HG02571 (cell line): ENCODE data around the gene TCF12.
"Not testable (repeated sequence)": the region's sequence is repeated elsewhere in the genome, so short reads cannot be mapped to it uniquely, and the experiment has no call there.

Experiments
- ATAC-seq: cut with Tn5 transposase; IDR thresholded peaks from one replicate; pipeline ENCODE4 v1.9.1; 2021; ENCODE audit warnings: mild to moderate bottlenecking, moderate library complexity; ENCODE audit not compliant: unreplicated experiment

Gene TCF12

DNA sequence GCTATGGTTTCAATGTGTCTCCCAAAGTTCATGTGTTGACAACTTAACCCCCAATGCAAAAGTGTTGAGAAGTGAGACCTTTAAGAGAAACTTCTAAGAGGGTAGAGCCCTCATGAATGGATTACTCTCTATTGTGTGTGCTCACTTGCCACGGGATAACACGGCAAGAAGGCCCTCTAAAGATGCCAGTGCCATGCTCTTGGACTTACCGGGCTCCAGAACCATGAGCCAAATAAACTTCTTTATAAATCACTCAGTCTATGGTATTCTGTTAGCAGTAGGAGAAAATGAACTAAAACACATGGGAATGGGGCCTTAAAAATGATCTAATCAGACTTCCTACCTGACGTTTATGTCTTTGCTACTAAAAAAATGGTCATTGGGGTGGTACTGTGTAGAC is 2.6 kb upstream of the TCF12 start:
- ATAC-seq = no peak

DNA sequence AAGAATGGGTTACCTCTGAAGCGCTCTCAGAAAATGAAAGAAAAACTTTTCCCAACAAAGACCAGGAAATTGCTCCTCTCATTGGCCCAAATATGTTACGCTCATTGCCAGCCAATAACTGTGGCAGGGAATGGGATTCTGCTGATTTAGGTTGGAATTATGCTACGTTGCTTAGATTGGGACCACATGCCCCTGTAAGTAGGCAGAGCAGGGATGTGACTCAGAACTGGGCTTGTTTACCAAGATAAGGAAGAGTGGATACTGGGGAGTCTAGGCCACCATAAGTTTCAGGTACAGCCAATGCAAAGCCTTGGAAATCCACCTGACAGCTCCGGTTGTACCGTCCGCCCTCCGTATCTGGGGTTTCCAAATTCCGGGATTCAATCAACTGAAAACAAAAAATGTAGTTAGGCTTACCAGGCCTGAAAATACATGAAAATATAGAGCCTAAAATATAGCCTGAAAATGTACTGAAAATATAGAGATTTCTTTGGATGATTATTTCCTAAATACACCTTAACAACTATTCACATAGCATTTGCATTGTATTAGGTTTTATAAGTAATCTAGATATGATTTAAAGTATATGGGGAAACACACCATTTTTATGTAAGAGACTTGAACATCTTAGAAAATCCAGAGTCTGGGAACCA is 1.5 kb upstream of the TCF12 start:
- ATAC-seq = no peak

DNA sequence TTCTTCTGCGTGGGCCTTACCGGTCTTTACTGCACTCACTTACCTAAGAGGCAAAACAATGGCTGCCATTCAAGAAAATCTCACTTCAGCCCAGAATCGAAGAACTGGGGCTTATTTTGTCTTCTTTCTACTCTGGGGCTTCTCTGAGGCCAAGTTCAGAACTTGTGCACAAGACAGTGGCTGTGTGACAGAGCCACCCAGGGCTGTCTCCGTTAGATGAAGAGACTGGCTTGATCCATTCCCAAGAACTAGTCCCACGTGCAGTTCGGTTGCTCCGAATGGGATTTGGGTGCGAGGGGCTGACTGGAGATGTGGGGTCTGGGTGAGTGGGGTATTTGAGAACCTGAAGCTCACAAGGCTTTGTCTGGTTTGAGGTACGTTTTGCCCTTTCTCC is 795 bp upstream of the TCF12 start:
- no peak for ATAC-seq

DNA sequence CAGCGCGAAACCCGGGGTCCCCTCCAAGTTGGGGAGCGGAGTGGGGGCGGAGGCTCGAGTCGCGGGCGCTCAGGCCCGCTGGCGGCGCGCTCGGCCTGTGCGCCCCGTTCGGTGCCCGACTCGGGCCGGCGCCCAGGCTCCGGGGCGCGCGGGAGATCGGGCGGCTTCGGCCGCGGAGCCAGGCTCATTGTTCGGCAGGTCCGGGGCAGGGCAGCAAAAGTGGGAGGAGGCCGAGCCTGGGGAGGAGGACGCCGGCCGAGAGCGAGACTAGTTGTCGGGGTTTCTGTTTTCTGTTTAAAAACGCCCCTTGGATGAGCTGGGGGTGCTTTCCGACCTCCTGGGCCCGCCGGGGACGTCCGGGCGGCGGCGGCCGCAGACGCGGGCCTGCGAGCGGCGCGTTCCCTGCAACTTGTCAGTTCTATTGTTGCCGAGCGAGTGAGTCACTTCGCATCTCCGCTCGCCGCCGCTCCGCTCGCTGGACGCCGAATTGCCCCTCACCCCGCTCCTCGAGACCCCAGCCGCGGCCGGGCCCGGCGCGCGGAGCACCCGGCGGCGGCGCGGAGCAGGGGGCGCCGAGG is 676 bp downstream of the TCF12 start:
- peak; percentile 38 for ATAC-seq

DNA sequence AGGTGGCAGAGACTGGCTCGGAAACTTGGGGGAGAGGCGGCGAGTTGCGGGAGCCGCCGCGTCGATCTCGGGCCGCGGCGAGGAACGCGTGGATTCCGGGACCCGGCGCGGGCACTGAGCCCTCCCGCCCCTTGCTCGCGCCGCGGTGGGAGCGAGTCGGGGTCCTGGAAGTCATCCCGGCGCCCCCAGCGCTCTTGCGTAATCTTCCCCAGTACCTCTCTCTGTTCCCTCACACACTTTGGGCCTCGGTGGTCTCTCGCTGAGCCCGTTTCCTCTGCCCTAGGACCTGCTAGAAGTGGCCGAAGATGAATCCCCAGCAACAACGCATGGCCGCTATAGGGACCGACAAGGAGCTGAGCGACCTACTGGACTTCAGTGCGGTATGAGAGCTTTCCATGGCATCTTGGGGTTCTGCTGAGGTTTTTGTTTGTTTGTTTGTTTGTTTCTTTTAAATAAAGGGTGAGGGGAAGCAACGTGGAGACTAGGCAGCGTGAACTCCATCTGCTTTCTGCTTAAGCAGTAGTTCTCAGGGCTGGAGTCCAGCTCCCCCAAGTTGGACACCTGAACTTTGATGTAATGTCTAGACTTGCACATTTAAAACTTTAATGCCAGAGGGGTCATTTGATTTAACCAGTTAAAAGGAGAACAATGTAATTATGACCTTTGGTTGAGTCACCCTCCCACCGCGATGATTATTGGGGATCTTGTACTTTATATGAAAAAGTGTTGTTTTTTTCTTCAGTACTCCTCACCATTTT is 1.3 kb downstream of the TCF12 start:
- ATAC-seq = no peak

DNA sequence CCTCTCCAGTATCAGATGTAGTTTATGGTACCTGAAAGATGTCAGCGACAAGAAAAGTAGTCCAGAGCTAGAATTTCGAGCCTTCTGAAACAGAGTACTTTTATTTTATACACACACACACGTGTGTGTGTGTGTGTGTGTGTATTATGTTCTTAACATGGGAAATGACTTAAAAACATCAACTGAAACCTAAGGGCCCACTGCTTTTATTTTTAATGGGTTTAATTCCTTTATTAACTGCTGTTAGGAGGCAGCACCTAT is 1.9 kb downstream of the TCF12 start:
- no peak for ATAC-seq

DNA sequence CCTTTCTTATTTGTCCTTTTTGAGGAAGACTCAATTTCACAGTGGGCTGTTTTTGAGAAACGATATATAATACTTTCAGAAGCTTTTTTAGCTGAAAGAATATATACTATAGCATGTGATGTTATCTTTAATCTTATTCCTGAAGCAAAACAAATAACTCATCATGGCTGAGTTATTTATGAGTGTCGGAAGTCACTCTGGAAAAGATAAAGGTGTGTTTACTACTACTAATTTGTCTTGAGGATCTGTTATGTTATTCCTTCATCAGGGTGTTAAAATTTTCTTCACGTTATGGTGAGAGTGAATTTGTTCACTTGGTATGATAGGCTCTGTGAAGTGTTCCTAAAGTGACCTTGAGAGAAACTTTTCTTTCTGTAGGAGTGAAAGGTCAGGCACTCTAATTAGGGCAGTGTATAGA is 4.7 kb downstream of the TCF12 start:
- no peak for ATAC-seq

DNA sequence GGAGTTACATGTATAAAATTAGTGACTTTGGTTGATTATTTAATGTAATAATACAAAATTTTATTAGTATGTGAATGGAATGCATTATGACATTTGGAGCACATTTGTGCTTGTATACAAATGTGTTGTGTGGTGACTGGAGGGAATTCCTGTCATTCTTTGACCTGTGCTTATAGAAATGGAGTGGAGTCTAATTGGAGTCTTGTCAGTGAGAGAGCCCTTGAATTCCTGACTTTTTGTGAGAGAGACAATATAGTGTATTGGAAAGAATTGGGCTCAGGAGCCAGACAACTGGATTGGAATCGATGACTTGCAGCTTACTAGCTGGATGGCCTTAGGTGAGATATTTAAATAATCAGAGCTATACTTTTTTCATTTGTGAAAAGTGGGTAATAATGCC is 9.4 kb downstream of the TCF12 start:
- ATAC-seq = no peak

DNA sequence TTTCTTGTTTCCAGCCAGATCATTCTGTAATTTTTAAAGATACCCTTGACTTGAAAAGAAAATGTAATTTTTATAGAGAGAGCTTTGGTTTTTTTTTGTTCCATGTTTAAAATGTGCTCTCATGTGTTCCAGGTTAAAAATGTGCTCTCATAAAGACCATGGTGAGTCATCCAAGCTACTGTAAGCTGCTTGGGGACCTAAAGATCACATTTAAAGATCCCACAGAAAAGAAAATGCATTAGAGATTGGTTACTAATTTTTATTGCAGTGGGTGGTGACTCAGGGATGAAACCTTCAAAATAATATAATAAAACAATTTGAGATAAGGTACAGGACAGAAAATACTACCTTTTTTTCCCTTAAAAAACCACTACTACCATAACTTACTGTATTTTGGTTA is 11.0 kb downstream of the TCF12 start:
- ATAC-seq = no peak

DNA sequence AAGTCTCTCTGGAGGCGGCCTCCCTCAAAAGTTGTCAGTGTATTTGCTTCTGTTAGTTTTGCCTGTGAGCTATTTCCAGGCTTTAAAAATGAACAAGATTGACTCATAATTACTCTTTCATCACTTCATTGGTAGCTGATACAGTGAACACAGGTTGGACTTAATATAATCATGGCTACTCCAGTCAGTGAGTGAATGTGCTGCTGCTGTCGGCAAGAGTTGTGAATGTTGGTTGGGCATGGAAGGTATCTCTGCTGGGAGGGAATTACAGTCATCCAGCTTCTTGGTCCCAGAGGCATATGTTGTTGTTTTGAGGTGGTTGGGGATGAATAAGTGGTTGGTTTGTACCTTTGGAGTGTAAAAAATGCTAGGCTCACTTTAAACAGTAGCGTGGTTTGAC is 11.5 kb downstream of the TCF12 start:
- no peak for ATAC-seq

DNA sequence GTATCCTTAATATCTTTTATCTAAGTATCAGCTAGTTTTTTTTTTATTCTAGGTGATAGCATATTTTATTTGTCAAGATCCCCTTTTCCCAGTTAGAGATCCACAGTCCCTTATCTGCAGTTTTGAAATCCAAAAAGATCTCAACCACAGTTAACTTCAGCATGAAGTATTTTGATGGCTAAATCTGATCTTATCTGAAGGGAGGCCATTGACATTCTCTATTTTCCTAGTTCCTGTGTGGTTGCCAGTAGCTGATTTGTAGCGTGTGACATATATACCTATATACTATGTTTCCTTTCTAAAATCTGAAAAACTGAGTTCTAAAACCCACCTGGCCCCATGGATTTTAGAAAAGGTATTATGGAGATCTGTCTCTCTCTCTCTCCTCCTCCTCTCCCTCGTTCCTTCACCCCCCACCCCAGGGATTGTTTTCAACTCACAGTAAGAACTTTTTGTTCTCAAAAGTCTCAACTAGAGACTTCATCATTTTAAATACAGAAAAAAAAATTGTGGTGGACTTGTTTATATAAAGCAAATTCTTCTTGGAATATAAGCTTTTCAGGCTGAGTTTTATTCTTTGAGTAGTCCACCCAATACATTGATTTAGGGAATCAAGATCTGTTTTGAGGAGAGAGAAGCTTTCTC is 12.3 kb downstream of the TCF12 start:
- ATAC-seq = no peak

DNA sequence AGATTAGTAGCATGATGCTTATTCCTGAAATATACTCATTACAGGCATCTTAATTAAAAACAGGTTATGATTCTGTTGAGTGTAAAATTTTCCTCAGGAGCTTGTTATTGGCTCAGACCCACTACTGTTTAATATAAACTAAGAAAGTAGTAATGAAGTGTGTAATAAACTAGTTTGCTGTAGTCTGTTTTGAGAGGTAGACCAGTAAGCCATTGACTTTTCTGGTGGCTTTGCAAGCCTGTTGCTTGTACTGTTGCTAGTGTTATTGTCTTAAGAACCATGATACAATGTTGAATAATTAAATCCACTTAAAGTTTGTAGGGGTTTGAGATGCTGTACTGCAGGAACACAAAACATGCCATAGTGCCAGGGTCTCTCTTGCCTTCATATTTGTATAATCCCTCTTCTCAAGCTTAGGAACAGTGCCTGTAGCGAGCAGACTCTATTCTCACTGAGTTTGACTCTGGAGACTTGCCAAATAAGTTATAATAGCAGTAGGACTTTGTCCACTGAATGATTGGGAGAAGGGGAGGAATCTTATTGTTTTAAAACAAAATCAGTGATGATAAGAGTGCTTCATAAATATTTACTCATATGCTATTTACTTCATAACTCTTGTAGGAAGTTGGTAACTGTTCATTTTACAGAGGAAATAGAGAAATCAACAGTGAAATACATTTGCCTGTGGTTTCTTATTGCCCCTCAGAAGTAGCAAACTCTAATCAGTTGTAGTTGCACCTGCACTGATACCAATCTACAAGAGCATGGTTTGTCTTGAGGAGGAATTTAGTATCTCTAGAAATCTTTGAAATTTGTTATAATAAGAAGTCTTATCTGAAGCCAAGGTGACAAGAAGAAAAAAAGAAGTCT is 13.4 kb downstream of the TCF12 start:
- no peak for ATAC-seq

DNA sequence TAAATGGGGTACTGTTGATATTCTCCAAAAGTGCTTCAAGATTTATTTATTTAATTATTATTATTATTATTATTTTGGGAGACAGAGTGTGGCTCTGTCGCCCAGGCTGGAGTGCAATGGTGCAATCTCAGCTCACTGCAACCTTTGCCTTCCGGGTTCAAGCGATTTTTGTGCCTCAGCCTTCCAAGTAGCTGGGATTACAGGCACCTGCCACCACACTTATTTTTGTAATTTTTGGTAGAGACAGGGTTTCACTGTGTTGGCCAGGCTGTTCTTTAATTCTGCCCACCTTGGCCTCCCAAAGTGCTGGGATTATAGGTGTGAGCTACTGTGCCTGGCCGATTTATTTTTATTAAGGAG is 14.0 kb downstream of the TCF12 start:
- ATAC-seq = not testable (repeated sequence)

DNA sequence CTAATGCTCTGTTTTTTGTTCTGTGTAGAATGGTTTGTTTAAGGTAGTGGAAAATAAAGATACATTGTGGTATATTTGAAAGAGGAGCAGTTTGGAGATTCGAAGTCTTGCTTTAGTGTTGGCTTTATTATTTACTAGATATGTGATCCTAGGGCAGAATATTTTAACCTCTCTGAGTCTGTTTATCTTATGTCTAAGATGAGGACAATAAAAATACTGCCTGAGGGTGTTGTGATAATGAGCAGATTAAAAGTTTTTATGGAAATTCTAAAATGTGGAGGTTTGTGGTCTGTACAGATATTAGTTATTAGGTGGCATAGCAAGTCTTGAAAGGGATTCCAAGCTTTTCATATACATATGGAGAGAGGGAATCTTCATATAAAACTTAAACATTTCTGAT is 15.0 kb downstream of the TCF12 start:
- ATAC-seq = no peak

DNA sequence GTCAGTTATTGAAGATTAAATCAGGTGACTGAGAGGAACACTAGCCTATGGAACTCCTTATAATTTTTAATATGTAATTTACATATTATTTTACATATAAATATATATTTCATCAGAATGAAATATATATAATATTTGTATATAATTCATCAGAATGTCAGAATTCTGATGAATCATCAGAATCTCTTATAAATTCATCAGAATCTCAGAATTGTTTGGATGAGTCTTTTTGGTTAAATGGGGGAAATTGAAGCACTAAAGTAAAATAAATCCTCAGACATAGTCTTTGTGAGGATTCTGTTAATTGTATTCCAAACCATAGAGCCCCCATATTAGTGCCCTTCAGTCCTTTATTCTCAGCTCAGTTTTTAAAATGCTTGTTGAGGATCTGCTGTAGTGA is 15.4 kb downstream of the TCF12 start:
- ATAC-seq = no peak

DNA sequence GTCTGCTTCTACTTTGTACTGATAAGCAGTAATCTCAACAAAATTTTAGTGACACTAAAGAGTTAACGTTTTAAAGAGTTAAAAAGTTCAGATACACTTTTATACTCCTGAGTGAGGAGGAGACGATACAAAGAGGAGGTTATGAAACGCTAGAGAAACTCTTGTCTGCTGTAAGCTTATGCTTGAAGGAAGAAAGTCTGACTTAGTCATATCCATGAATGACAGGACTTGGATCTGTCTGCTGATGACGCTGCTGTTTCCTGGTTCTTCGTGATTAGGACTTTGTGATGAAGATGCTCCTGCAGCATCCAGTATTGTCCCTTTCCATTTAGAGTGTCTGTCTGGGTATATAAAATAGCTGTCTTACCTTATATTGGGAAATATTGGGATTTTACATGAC is 15.8 kb downstream of the TCF12 start:
- no peak for ATAC-seq

DNA sequence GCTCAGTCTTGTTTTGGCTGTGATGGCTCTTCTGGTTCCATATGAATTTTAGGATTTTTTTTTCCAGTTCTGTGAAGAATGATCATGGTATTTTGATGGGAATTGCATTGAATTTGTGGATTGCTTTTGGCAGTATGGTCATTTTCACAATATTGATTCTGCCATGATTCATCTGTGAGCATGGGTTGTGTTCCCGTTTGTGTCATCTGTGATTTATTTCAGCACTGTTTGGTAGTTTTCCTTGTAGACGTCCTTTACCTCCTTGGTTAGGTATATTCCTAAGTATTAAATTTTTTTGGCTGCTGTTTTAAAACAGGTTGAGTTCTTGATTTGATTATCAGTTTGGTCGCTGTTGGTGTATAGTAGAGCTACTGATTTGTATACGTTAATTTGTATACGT is 18.5 kb downstream of the TCF12 start:
- ATAC-seq = no peak

DNA sequence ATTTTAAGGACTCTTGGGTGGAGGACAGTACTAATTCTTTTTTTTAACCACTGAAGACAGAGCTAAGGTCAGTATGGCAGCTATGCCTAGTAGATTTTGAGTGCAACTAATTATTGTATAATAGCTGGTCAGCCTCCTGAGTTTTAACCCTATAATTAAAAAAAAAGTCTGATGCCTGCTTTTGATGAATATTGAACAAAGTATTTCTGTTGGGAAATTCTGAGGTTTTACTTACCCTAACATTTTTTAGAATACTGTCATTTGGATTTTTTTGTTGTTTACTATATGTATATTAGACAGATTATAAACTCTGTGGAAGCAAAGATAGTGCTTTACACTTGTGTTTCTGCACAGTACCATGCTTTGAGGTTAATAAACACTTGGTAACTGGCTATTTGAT is 20.8 kb downstream of the TCF12 start:
- no peak for ATAC-seq

DNA sequence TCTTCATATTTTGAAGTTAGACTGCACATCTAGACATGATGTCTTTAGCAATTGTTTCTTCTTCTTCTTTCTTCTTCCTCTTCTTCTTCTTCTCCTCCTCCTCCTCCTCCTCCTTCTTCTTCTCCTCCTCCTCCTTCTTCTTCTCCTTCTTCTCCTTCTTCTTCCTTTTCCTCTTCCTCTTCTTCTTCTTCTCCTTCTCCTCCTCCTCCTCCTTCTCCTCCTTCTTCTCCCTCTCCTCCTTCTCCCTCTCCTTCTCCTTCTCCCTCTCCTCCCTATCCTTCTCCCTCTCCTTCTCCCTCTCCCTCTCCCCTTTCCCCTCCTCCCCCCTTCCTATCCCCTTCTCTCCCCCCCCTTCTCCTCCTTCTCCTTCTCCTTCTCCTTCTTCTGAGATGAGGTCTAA is 21.9 kb downstream of the TCF12 start:
- ATAC-seq = no peak

DNA sequence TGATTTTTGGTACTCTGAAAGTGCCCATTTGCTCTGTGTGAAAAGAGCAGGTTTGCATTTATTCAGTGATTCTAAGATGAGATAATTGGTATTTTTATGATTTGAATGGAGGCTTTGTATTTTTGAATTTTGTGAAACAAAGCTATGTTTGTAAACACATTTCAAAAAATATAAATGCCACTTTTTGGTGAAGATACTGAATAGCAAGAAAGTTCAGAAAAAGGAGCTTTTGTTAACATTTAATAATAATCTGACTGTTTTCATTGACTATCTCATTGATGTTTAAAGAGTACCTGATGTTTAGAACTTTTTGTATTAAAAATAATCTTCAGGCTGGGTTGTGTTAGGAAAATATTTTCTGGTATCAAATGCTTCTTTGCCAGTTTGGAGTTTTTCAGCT is 23.7 kb downstream of the TCF12 start:
- no peak for ATAC-seq

DNA sequence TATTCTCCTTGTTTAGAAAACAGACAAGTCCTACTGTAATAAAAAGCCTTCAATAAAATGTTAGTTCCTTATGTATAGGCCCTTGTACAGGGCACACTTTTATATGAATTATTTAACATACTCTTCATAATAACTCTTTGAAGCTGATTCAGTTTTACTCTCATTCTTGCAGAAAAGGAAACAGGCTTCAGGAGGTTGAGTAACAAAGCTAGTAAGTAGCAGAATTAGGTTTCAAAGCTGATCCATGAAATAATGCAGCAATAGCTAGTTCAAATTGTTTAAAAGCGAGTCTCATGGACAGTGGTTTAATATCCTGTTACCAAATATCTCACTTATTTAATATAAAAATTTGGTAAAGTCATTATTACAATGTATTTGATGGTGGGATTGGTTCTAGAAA is 25.0 kb downstream of the TCF12 start:
- no peak for ATAC-seq
